ENCODE data around the gene RANBP2. TPM values are rescaled to one million over a fixed set of nuclear protein-coding genes. Genes with fewer than 3 reads are reported as not detected.

Gene RANBP2
- total RNA-seq, 1 experiment from 2014 or later, result 90.4 TPM

- TF ChIP-seq ATF2 (CRISPR knock-in tag; IDR thresholded peaks at IDR 0.05; ENCODE audit: borderline replicate concordance, low read depth) (no peak), MLX (CRISPR knock-in tag; IDR thresholded peaks at IDR 0.05) (no peak), ATF1 (CRISPR knock-in tag; IDR thresholded peaks at IDR 0.05) (no peak)
Observed at GRCh38 chr2:108786008-108786353, 66.7 kb downstream of the RANBP2 start (continued).

DNA sequence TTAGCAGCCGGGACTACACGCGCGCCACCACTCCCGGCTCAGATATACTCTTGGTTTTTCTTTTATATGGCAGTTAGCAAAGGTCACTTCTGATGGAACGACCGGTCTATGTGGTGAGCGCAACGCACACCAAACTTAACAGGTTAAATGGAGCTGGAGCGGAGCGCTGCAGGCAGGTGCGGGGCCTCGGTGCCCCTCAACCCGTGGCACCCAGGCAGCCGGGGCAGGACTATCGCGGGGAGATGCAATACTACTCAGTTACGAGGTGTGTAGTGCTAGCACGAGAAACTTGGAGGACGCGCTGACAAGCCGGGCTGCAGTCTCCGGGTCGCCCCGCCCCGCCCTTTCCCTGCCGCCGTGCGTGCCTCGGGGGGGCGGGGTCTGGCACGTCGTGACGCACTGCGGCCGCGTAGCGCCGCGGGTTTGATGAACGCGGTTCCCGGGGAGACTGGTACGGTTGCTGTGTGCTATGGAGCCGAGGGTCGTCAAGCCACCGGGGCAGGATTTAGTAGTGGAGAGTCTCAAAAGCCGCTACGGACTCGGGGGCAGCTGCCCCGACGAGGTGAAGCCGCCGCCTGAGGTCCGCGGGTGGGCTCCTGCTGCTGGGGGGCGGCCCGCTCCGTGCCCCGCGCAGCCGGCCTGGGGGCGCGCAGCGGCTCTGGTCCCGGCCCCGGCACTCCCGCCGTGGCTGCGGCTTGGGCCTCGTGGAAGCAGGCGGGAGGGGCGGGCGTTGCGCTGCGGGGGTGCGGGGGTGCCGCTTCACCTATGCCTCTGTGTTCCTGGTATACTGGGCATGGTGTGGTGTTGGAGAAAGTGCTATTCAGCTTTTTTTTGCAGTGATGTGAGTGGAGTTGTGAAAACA lies 67.3 kb downstream of the RANBP2 start, which contains the start of gene CCDC138:
Gene CCDC138 (plus strand): TSS at position 418 of the 862 bp plus-strand sequence. CDS start 52 bp downstream, at position 470.
- peak within 1 kb of the TSS; percentile 100 for H3K27ac Mint-ChIP-seq
- DNase-seq (ENCODE audit: low spot score) (peak; percentile 94), ATAC-seq (peak; percentile 97)
- CTCF ChIA-PET, result no interaction called here
- H3K4me3 Mint-ChIP-seq, result peak within 1 kb of the TSS; percentile 98
- H3K27me3 Mint-ChIP-seq (ENCODE audit: low read depth), result no peaks in the 10 kb centered on the region
- peaks cover 14% of the 10 kb centered on the region for H3K4me1 Mint-ChIP-seq
- H3K36me3 Mint-ChIP-seq, result peaks cover 35% of the 10 kb centered on the region
- POLR2A ChIA-PET, result no interaction called here
- H3K9me3 Mint-ChIP-seq, result no peaks in the 10 kb centered on the region
- TF ChIP-seq, protein P1, sequence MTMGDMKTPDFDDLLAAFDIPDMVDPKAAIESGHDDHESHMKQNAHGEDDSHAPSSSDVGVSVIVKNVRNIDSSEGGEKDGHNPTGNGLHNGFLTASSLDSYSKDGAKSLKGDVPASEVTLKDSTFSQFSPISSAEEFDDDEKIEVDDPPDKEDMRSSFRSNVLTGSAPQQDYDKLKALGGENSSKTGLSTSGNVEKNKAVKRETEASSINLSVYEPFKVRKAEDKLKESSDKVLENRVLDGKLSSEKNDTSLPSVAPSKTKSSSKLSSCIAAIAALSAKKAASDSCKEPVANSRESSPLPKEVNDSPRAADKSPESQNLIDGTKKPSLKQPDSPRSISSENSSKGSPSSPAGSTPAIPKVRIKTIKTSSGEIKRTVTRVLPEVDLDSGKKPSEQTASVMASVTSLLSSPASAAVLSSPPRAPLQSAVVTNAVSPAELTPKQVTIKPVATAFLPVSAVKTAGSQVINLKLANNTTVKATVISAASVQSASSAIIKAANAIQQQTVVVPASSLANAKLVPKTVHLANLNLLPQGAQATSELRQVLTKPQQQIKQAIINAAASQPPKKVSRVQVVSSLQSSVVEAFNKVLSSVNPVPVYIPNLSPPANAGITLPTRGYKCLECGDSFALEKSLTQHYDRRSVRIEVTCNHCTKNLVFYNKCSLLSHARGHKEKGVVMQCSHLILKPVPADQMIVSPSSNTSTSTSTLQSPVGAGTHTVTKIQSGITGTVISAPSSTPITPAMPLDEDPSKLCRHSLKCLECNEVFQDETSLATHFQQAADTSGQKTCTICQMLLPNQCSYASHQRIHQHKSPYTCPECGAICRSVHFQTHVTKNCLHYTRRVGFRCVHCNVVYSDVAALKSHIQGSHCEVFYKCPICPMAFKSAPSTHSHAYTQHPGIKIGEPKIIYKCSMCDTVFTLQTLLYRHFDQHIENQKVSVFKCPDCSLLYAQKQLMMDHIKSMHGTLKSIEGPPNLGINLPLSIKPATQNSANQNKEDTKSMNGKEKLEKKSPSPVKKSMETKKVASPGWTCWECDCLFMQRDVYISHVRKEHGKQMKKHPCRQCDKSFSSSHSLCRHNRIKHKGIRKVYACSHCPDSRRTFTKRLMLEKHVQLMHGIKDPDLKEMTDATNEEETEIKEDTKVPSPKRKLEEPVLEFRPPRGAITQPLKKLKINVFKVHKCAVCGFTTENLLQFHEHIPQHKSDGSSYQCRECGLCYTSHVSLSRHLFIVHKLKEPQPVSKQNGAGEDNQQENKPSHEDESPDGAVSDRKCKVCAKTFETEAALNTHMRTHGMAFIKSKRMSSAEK (CRISPR knock-in tag; IDR thresholded peaks at IDR 0.05; ENCODE audit: borderline replicate concordance), result no peak
- TF ChIP-seq, protein P2, sequence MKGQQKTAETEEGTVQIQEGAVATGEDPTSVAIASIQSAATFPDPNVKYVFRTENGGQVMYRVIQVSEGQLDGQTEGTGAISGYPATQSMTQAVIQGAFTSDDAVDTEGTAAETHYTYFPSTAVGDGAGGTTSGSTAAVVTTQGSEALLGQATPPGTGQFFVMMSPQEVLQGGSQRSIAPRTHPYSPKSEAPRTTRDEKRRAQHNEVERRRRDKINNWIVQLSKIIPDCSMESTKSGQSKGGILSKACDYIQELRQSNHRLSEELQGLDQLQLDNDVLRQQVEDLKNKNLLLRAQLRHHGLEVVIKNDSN (CRISPR knock-in tag; IDR thresholded peaks at IDR 0.05), result peak; percentile 51; the same call in 1 of the 2 replicates
- peak; percentile 79; the same call in 1 of the 2 replicates for TF ChIP-seq JUN (CRISPR knock-in tag; IDR thresholded peaks at IDR 0.05)
- TF ChIP-seq, protein P3, sequence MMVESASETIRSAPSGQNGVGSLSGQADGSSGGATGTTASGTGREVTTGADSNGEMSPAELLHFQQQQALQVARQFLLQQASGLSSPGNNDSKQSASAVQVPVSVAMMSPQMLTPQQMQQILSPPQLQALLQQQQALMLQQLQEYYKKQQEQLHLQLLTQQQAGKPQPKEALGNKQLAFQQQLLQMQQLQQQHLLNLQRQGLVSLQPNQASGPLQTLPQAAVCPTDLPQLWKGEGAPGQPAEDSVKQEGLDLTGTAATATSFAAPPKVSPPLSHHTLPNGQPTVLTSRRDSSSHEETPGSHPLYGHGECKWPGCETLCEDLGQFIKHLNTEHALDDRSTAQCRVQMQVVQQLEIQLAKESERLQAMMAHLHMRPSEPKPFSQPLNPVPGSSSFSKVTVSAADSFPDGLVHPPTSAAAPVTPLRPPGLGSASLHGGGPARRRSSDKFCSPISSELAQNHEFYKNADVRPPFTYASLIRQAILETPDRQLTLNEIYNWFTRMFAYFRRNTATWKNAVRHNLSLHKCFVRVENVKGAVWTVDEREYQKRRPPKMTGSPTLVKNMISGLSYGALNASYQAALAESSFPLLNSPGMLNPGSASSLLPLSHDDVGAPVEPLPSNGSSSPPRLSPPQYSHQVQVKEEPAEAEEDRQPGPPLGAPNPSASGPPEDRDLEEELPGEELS (CRISPR knock-in tag; IDR thresholded peaks at IDR 0.05), result no peak
- peak; percentile 88 for TF ChIP-seq TEAD1 (CRISPR knock-in tag; IDR thresholded peaks at IDR 0.05)
- peak; percentile 85; the same call in 1 of the 2 replicates for TF ChIP-seq ETV6 (CRISPR knock-in tag; IDR thresholded peaks at IDR 0.05)
- peak; percentile 51; the same call in 1 of the 2 replicates for TF ChIP-seq PRDM15 (CRISPR knock-in tag; IDR thresholded peaks at IDR 0.05)
- no peak for TF ChIP-seq RELA (CRISPR knock-in tag; IDR thresholded peaks at IDR 0.05; ENCODE audit: borderline replicate concordance)
- no peak for TF ChIP-seq ZNF396 (CRISPR knock-in tag; IDR thresholded peaks at IDR 0.05; ENCODE audit: borderline replicate concordance)
- no peak for TF ChIP-seq ZNF232 (CRISPR knock-in tag; IDR thresholded peaks at IDR 0.05)
- TF ChIP-seq KAT7 (CRISPR knock-in tag; IDR thresholded peaks at IDR 0.05; ENCODE audit: borderline replicate concordance), result no peak
- no peak for TF ChIP-seq ZMAT4 (CRISPR knock-in tag; IDR thresholded peaks at IDR 0.05)
- TF ChIP-seq USF2 (CRISPR knock-in tag; IDR thresholded peaks at IDR 0.05), result no peak
- TF ChIP-seq NR3C1 (CRISPR knock-in tag; conservative IDR thresholded peaks at IDR 0.05; ENCODE audit: low read depth), result 0 out of 2 replicates have a peak, but pooled peaks have one; percentile 36
- TF ChIP-seq ZNF423 (CRISPR knock-in tag; IDR thresholded peaks at IDR 0.05), result no peak
